Body of pancreas (tissue), 4 donors: ENCODE measurements around the gene EZH1.

Experiments
- CTCF ChIP-seq, 7 experiments: fragments of 450-650 bp in 4 of 7; fragments of 200-600 bp in 3 of 7; sonication (generic) in 3 of 7; IDR thresholded peaks; one replicate each; pipeline ENCODE4 v1.5.1; 2016 to 2019; ENCODE audit warnings: antibody characterized with exemption in 7 of 7
- POLR2A ChIP-seq, 3 donors: fragments of 450-650 bp; IDR thresholded peaks; one replicate each; pipeline ENCODE4 v1.6.1; 2016; ENCODE audit warnings: antibody characterized with exemption in 3 of 3, mild to moderate bottlenecking in 2 of 3

- TF ChIP-seq CTCF (IDR thresholded peaks at IDR 0.05) (no peak), POLR2A (IDR thresholded peaks at IDR 0.05) (no peak)
Measured at GRCh38 chr17:42673266-42673884, 71.5 kb downstream of the EZH1 start.
